ENCODE data around the gene SASS6. TPM values are rescaled to one million over a fixed set of nuclear protein-coding genes. Genes with fewer than 3 reads are reported as not detected.
"Not testable (repeated sequence)": the region's sequence is repeated elsewhere in the genome, so short reads cannot be mapped to it uniquely, and the experiment has no call there.

SASS6 gene
- total RNA-seq, 1 donor = 2.5 TPM

- peaks cover 79% of the 10 kb centered on the region for H3K79me2 ChIP-seq (ENCODE audit: insufficient read depth, low read length)
- no peak for DNase-seq (ENCODE audit: insufficient read length, low spot score, missing footprints)
Observed at GRCh38 chr1:100051401-100051800, 81.3 kb downstream of the SASS6 start.

GRCh38 chr1:100050139-100050538 is 82.6 kb downstream of the SASS6 start:
- no peak for DNase-seq (ENCODE audit: insufficient read length, low spot score, missing footprints)
- H3K4me1 ChIP-seq (ENCODE audit: insufficient read depth, low read length) = no peaks in the 10 kb centered on the region
- no peaks in the 10 kb centered on the region for H3K9me3 ChIP-seq (ENCODE audit: low read depth, low read length)

More at GRCh38 chr1:100051401-100051800, 81.3 kb downstream of the SASS6 start:
- no peak overlapping the region for H2AFZ ChIP-seq (ENCODE audit: low read length)
- H3K36me3 ChIP-seq (ENCODE audit: insufficient read depth, low read length) = no peaks in the 10 kb centered on the region
- H3K27ac ChIP-seq (ENCODE audit: low read depth, low read length) = no peak overlapping the region
- H3K4me2 ChIP-seq (ENCODE audit: insufficient read depth, low read length) = no peak overlapping the region
- H3K9me3 ChIP-seq (ENCODE audit: low read depth, low read length) = no peaks in the 10 kb centered on the region
- no peak for TF ChIP-seq CTCF (IDR thresholded peaks at IDR 0.05; ENCODE audit: extremely low read depth, low read depth, low read length)
- H3K4me1 ChIP-seq (ENCODE audit: insufficient read depth, low read length) = no peaks in the 10 kb centered on the region
- no peak overlapping the region for H3K4me3 ChIP-seq (ENCODE audit: insufficient read depth, low read length)
- no peaks in the 10 kb centered on the region for H3K27me3 ChIP-seq (ENCODE audit: insufficient read depth, low read length)
- peaks cover 17% of the 10 kb centered on the region for H4K20me1 ChIP-seq (ENCODE audit: insufficient read depth, low read length)

GRCh38 chr1:100047235-100047708 is 85.5 kb downstream of the SASS6 start:
- H3K4me3 ChIP-seq (ENCODE audit: insufficient read depth, low read length); H3K4me1 ChIP-seq (ENCODE audit: insufficient read depth, low read length); H3K27me3 ChIP-seq (ENCODE audit: insufficient read depth, low read length); H2AFZ ChIP-seq (ENCODE audit: low read length); H3K4me2 ChIP-seq (ENCODE audit: insufficient read depth, low read length); H3K27ac ChIP-seq (ENCODE audit: low read depth, low read length); H3K36me3 ChIP-seq (ENCODE audit: insufficient read depth, low read length); DNase-seq (ENCODE audit: insufficient read length, low spot score, missing footprints); H3K9me3 ChIP-seq (ENCODE audit: low read depth, low read length): not testable (repeated sequence)
- H3K79me2 ChIP-seq (ENCODE audit: insufficient read depth, low read length) = peaks cover 92% of the 10 kb centered on the region
- H4K20me1 ChIP-seq (ENCODE audit: insufficient read depth, low read length) = peaks cover 29% of the 10 kb centered on the region

More at GRCh38 chr1:100050139-100050538, 82.6 kb downstream of the SASS6 start:
- Histone ChIP-seq H3K4me3 (ENCODE audit: insufficient read depth, low read length) (no peak overlapping the region), H3K27ac (ENCODE audit: low read depth, low read length) (no peak overlapping the region), H3K36me3 (ENCODE audit: insufficient read depth, low read length) (no peaks in the 10 kb centered on the region), H3K4me2 (ENCODE audit: insufficient read depth, low read length) (no peak overlapping the region), H2AFZ (ENCODE audit: low read length) (no peak overlapping the region), H4K20me1 (ENCODE audit: insufficient read depth, low read length) (peaks cover 17% of the 10 kb centered on the region), H3K79me2 (ENCODE audit: insufficient read depth, low read length) (peaks cover 83% of the 10 kb centered on the region), H3K27me3 (ENCODE audit: insufficient read depth, low read length) (no peaks in the 10 kb centered on the region)
- no peak for TF ChIP-seq CTCF (IDR thresholded peaks at IDR 0.05; ENCODE audit: extremely low read depth, low read depth, low read length)

GRCh38 chr1:100045206-100045605 is 87.5 kb downstream of the SASS6 start:
- H3K4me1 ChIP-seq (ENCODE audit: insufficient read depth, low read length) = peaks cover 1% of the 10 kb centered on the region
- H3K4me3 ChIP-seq (ENCODE audit: insufficient read depth, low read length) = no peak overlapping the region
- DNase-seq (ENCODE audit: insufficient read length, low spot score, missing footprints) = no peak
- no peak overlapping the region for H3K4me2 ChIP-seq (ENCODE audit: insufficient read depth, low read length)
- no peaks in the 10 kb centered on the region for H3K36me3 ChIP-seq (ENCODE audit: insufficient read depth, low read length)
- no peaks in the 10 kb centered on the region for H3K27me3 ChIP-seq (ENCODE audit: insufficient read depth, low read length)
- H3K79me2 ChIP-seq (ENCODE audit: insufficient read depth, low read length) = peaks cover 99% of the 10 kb centered on the region
- TF ChIP-seq CTCF (IDR thresholded peaks at IDR 0.05; ENCODE audit: extremely low read depth, low read depth, low read length) = no peak
- no peak overlapping the region for H3K27ac ChIP-seq (ENCODE audit: low read depth, low read length)
- H3K9me3 ChIP-seq (ENCODE audit: low read depth, low read length) = no peaks in the 10 kb centered on the region
- peaks cover 34% of the 10 kb centered on the region for H4K20me1 ChIP-seq (ENCODE audit: insufficient read depth, low read length)
- H2AFZ ChIP-seq (ENCODE audit: low read length) = no peak overlapping the region
